H9 (cell line): ENCODE measurements around the gene INCENP. TPM values are rescaled to one million over a fixed set of nuclear protein-coding genes. Genes with fewer than 3 reads are reported as not detected.

Experiments used
- DNase-seq: peaks from one replicate; pipeline ENCODE4 v3.0.0-alpha.2; 2017
- H2AFZ ChIP-seq: one replicate; pipeline ENCODE4 v1.6.1; 2013; ENCODE audit warnings: mild to moderate bottlenecking, low read length, control low read depth, moderate library complexity
- H2AK5ac ChIP-seq: 2 replicates; pipeline ENCODE4 v1.6.1; 2013; ENCODE audit warnings: low read length, control low read depth, mixed read lengths; ENCODE audit not compliant: insufficient read length
- H2BK120ac ChIP-seq: one replicate; pipeline ENCODE4 v1.6.1; 2013; ENCODE audit warnings: low read depth, mild to moderate bottlenecking, low read length, control low read depth, inconsistent platforms; ENCODE audit not compliant: poor library complexity, severe bottlenecking
- H2BK12ac ChIP-seq: 2 replicates; pipeline ENCODE4 v1.6.1; 2013; ENCODE audit warnings: low read length, control low read depth, mixed read lengths, low read depth; ENCODE audit not compliant: insufficient read length
- H2BK15ac ChIP-seq: 2 replicates; pipeline ENCODE4 v1.6.1; 2013; ENCODE audit warnings: low read depth, low read length, control low read depth
- H2BK20ac ChIP-seq: one replicate; pipeline ENCODE4 v1.6.1; 2013; ENCODE audit warnings: low read depth, mild to moderate bottlenecking, low read length, control low read depth, inconsistent platforms; ENCODE audit not compliant: poor library complexity, severe bottlenecking
- H2BK5ac ChIP-seq: 2 replicates; pipeline ENCODE4 v1.6.1; 2013; ENCODE audit warnings: low read length, control low read depth, mixed read lengths; ENCODE audit not compliant: insufficient read length
- H3K14ac ChIP-seq: 2 replicates; pipeline ENCODE4 v1.6.1; 2013; ENCODE audit warnings: low read length, control low read depth; ENCODE audit not compliant: insufficient read depth
- H3K18ac ChIP-seq: 2 replicates; pipeline ENCODE4 v1.6.1; 2013; ENCODE audit warnings: low read depth, mild to moderate bottlenecking, mixed read lengths, low read length, control low read depth; ENCODE audit not compliant: insufficient read length
- H3K23ac ChIP-seq: 2 replicates; pipeline ENCODE4 v1.6.1; 2013; ENCODE audit warnings: low read length, control low read depth, mixed read lengths, low read depth; ENCODE audit not compliant: insufficient read length
- H3K23me2 ChIP-seq: 2 replicates; pipeline ENCODE4 v1.6.1; 2013; ENCODE audit warnings: low read depth, mild to moderate bottlenecking, mixed read lengths, low read length, control low read depth; ENCODE audit not compliant: insufficient read length, poor library complexity, severe bottlenecking
- H3K27ac ChIP-seq: 2 replicates; pipeline ENCODE4 v1.5.1; 2013; ENCODE audit warnings: low read length, control low read depth, mixed read lengths, low read depth; ENCODE audit not compliant: insufficient read length
- H3K27me3 ChIP-seq: 2 replicates; pipeline ENCODE4 v1.6.1; 2013; ENCODE audit warnings: low read length, control low read depth, inconsistent platforms; ENCODE audit not compliant: insufficient read depth
- H3K4ac ChIP-seq: 2 replicates; pipeline ENCODE4 v1.6.1; 2013; ENCODE audit warnings: low read depth, mild to moderate bottlenecking, control low read depth, inconsistent platforms, low read length, moderate library complexity
- H3K4me1 ChIP-seq: 2 replicates; pipeline ENCODE4 v1.6.1; 2013; ENCODE audit warnings: low read length, control low read depth, inconsistent platforms; ENCODE audit not compliant: insufficient read depth
- H3K4me2 ChIP-seq: 2 replicates; pipeline ENCODE4 v1.6.1; 2013; ENCODE audit warnings: low read length, control low read depth, mixed read lengths; ENCODE audit not compliant: insufficient read length, insufficient read depth
- H3K56ac ChIP-seq: 2 replicates; pipeline ENCODE4 v1.6.1; 2013; ENCODE audit warnings: low read depth, mild to moderate bottlenecking, mixed read lengths, low read length, control low read depth; ENCODE audit not compliant: insufficient read length
- H3K79me1 ChIP-seq: 2 replicates; pipeline ENCODE4 v1.6.1; 2013; ENCODE audit warnings: low read depth, mild to moderate bottlenecking, moderate library complexity, low read length, control low read depth, inconsistent platforms; ENCODE audit not compliant: insufficient read depth, poor library complexity, severe bottlenecking
- H3K79me2 ChIP-seq: 2 replicates; pipeline ENCODE4 v1.6.1; 2013; ENCODE audit warnings: low read length, control low read depth, inconsistent platforms; ENCODE audit not compliant: insufficient read depth
- H3K9ac ChIP-seq: 2 replicates; pipeline ENCODE4 v1.6.1; 2013; ENCODE audit warnings: low read length, control low read depth, mixed read lengths; ENCODE audit not compliant: insufficient read length; ENCODE audit errors: extremely low read depth
- H3K9me3 ChIP-seq: one replicate; pipeline ENCODE4 v1.6.1; 2013; ENCODE audit warnings: low read depth, low read length, inconsistent platforms; ENCODE audit not compliant: control insufficient read depth
- H3T11ph ChIP-seq: one replicate; pipeline ENCODE4 v1.6.1; 2013; ENCODE audit warnings: mild to moderate bottlenecking, low read length, control low read depth, inconsistent platforms
- H4K20me1 ChIP-seq: one replicate; pipeline ENCODE4 v1.6.1; 2013; ENCODE audit not compliant: control insufficient read depth, insufficient read length, insufficient read depth
- H4K5ac ChIP-seq: 2 replicates; pipeline ENCODE4 v1.6.1; 2013; ENCODE audit warnings: low read depth, mild to moderate bottlenecking, mixed read lengths, low read length, control low read depth; ENCODE audit not compliant: insufficient read length
- H4K8ac ChIP-seq: replicated peaks from 2 replicates; pipeline ENCODE4 v1.6.1; 2013; ENCODE audit warnings: low read length, control low read depth, mixed read lengths, low read depth; ENCODE audit not compliant: insufficient read length
- H4K91ac ChIP-seq: 2 replicates; pipeline ENCODE4 v1.6.1; 2013; ENCODE audit warnings: low read depth, mild to moderate bottlenecking, moderate library complexity, mixed read lengths, low read length, control low read depth; ENCODE audit not compliant: insufficient read length
- H3K27ac Mint-ChIP-seq, 3 experiments: 2 replicates in 2 of 3; 3 replicates in 1 of 3; pipeline ENCODE4 v1.8.0; 2020 to 2021; ENCODE audit warnings: mixed read lengths in 3 of 3, mild to moderate bottlenecking in 1 of 3, moderate library complexity in 1 of 3
- H3K27me3 Mint-ChIP-seq: 2 replicates; pipeline ENCODE4 v1.8.0; 2021; ENCODE audit warnings: low read depth, mild to moderate bottlenecking, moderate library complexity, mixed read lengths
- H3K36me3 Mint-ChIP-seq, 3 experiments: 2 replicates in 2 of 3; 3 replicates in 1 of 3; pipeline ENCODE4 v1.8.0; 2020 to 2021; ENCODE audit warnings: low read depth in 3 of 3, mixed read lengths in 3 of 3; ENCODE audit not compliant: insufficient read depth in 1 of 3
- H3K4me1 Mint-ChIP-seq, 2 experiments: 2 replicates each; pipeline ENCODE4 v1.8.0; 2020; ENCODE audit warnings: mixed read lengths in 2 of 2
- H3K4me3 Mint-ChIP-seq, 2 experiments: 2 replicates in 1 of 2; 3 replicates in 1 of 2; pipeline ENCODE4 v1.8.0; 2020 to 2021; ENCODE audit warnings: mild to moderate bottlenecking in 2 of 2, mixed read lengths in 2 of 2, moderate library complexity in 1 of 2
- H3K9me3 Mint-ChIP-seq, 2 experiments: 2 replicates in 1 of 2; 3 replicates in 1 of 2; pipeline ENCODE4 v1.8.0; 2020; ENCODE audit warnings: mild to moderate bottlenecking in 2 of 2, mixed read lengths in 2 of 2, moderate library complexity in 1 of 2
- WGBS: extraction: QIAGEN DNeasy Blood & Tissue Kit; methylation state at CpG from one replicate; pipeline ENCODE4 v1.1.7; 2013; ENCODE audit warnings: missing lambda C conversion rate, low lambda C conversion rate, mixed read lengths; ENCODE audit not compliant: insufficient read length; ENCODE audit errors: extremely low coverage; 5-methylcytosine and 5-hydroxymethylcytosine counted together
- total RNA-seq: library from RNA; stranded (reverse); gene quantifications from 2 replicates; pipeline ENCODE4 v1.2.1, GENCODE V29; 2021
- TF ChIP-seq, protein P1 (sequence below): fragments of 200-600 bp; sonication (generic); conservative IDR thresholded peaks from 3 replicates; pipeline ENCODE4 v1.8.0; 2021; ENCODE audit warnings: antibody characterized with exemption, mild to moderate bottlenecking

Gene INCENP
- total RNA-seq, 1 experiment from 2014 or later: 99.9 TPM

DNA sequence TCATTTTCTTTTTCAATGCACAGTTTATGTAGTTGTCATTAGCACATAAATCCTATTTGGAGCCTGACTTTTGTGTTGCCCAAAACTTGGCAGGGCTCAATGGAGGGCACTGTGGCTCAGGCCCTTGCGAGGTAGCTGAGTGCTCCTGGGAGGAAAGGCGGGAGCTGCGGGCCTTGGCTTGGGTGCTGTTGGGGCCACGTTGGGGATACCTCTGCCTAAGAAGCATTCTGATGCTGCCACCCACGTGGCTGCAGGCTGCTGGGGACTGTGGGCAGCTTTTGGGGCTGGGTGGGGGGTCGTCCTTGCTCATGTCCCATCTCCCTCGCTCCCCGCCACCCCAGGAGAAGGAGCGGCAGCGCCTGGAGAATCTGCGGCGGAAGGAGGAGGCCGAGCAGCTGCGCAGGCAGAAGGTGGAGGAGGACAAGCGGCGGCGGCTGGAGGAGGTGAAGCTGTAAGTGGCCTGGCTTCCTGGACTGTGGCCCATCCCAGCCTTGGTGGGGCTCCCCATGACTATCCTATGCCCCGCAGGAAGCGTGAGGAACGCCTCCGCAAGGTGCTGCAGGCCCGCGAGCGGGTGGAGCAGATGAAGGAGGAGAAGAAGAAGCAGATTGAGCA, 20.9 kb downstream of the INCENP start:
- H3K4me1 ChIP-seq: no peaks in the 10 kb centered on the region
- H2BK5ac ChIP-seq: no peak overlapping the region
- H3K18ac ChIP-seq: no peak overlapping the region
- no peak overlapping the region for H3K4me3 Mint-ChIP-seq
- H3K4me2 ChIP-seq: no peak overlapping the region
- no peak overlapping the region for H3K4ac ChIP-seq
- no peaks in the 10 kb centered on the region for H3K9me3 ChIP-seq
- H2BK15ac ChIP-seq: no peak overlapping the region
- H2BK20ac ChIP-seq: no peak overlapping the region
- no peak overlapping the region for H2AK5ac ChIP-seq
- no peak overlapping the region for H4K5ac ChIP-seq
- H3K23ac ChIP-seq: no peak overlapping the region
- no peaks in the 10 kb centered on the region for H4K20me1 ChIP-seq
- H3T11ph ChIP-seq: no peak overlapping the region
- H3K9ac ChIP-seq: no peak overlapping the region
- H3K79me2 ChIP-seq: no peaks in the 10 kb centered on the region
- peak; percentile 17 for DNase-seq
- no peaks in the 10 kb centered on the region for H3K27me3 ChIP-seq
- no peak overlapping the region for H3K14ac ChIP-seq
- H3K79me1 ChIP-seq: no peaks in the 10 kb centered on the region
- H3K27ac Mint-ChIP-seq: peak overlapping the region in 1 of 3 experiments; percentile 87; a peak in 1 of 7 replicates
- TF ChIP-seq, protein P1, sequence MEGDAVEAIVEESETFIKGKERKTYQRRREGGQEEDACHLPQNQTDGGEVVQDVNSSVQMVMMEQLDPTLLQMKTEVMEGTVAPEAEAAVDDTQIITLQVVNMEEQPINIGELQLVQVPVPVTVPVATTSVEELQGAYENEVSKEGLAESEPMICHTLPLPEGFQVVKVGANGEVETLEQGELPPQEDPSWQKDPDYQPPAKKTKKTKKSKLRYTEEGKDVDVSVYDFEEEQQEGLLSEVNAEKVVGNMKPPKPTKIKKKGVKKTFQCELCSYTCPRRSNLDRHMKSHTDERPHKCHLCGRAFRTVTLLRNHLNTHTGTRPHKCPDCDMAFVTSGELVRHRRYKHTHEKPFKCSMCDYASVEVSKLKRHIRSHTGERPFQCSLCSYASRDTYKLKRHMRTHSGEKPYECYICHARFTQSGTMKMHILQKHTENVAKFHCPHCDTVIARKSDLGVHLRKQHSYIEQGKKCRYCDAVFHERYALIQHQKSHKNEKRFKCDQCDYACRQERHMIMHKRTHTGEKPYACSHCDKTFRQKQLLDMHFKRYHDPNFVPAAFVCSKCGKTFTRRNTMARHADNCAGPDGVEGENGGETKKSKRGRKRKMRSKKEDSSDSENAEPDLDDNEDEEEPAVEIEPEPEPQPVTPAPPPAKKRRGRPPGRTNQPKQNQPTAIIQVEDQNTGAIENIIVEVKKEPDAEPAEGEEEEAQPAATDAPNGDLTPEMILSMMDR: no peak
- no peak overlapping the region for H2BK12ac ChIP-seq
- H4K91ac ChIP-seq: no peak overlapping the region
- H2BK120ac ChIP-seq: no peak overlapping the region
- no peaks in the 10 kb centered on the region; a peak in 1 of 5 replicates for H3K9me3 Mint-ChIP-seq
- no peaks in the 10 kb centered on the region for H3K23me2 ChIP-seq
- no peak overlapping the region for H3K56ac ChIP-seq
- H3K27me3 Mint-ChIP-seq: no peaks in the 10 kb centered on the region
- peaks cover 48 to 91% (median 88%) of the 10 kb centered on the region in 3 experiments for H3K36me3 Mint-ChIP-seq
- H2AFZ ChIP-seq: no peak overlapping the region
- no peak overlapping the region for H3K27ac ChIP-seq
- no peak overlapping the region for H4K8ac ChIP-seq
- no peaks in the 10 kb centered on the region for H3K4me1 Mint-ChIP-seq
- WGBS: no CpG with 5 or more reads among the region's 24 CpGs
